Ishikawa (cell line): ENCODE data around the gene KSR2.

Experiments
- EP300 ChIP-seq: IDR thresholded peaks from 2 replicates; pipeline ENCODE4 v1.6.1; 2012; ENCODE audit warnings: borderline replicate concordance
- FOXM1 ChIP-seq: IDR thresholded peaks from 2 replicates; pipeline ENCODE4 v1.6.1; 2012; ENCODE audit warnings: low read depth, borderline replicate concordance
- MAX ChIP-seq: IDR thresholded peaks from 2 replicates; pipeline ENCODE4 v1.6.1; 2012
- NFIC ChIP-seq: IDR thresholded peaks from 2 replicates; pipeline ENCODE4 v1.6.1; 2012
- REST ChIP-seq: IDR thresholded peaks from 2 replicates; pipeline ENCODE4 v1.6.1; 2012; ENCODE audit warnings: low read depth, mild to moderate bottlenecking
- TCF12 ChIP-seq: IDR thresholded peaks from 2 replicates; pipeline ENCODE4 v1.6.1; 2012; ENCODE audit warnings: low read depth
- TEAD4 ChIP-seq: IDR thresholded peaks from 2 replicates; pipeline ENCODE4 v1.6.1; 2012

- no peak for TF ChIP-seq FOXM1
- no peak for TF ChIP-seq TCF12
- no peak for TF ChIP-seq MAX
- no peak for TF ChIP-seq EP300
- no peak for TF ChIP-seq REST
- TF ChIP-seq TEAD4: no peak
- TF ChIP-seq NFIC: no peak
Measured at GRCh38 chr12:118011961-118012360, 43.2 kb upstream of the KSR2 start.
